Astrocyte (in vitro differentiated cells and primary cell): Measurements from ENCODE around the gene GSK3B. TPM values are rescaled to one million over a fixed set of nuclear protein-coding genes. Genes with fewer than 3 reads are reported as not detected.

Experiments
- DNase-seq: peaks from one replicate; pipeline ENCODE4 v3.0.0-alpha.2; 2010; ENCODE audit warnings: low read depth
- FAIRE-seq: peaks from 2 replicates; lab custom pipeline; 2011; peaks lifted over from hg19 to GRCh38; lab: Jason Lieb, UNC
- H2AFZ ChIP-seq: 2 replicates; pipeline ENCODE4 v1.6.0; 2012; ENCODE audit warnings: low read depth, low read length, inconsistent platforms
- H3K27ac ChIP-seq: 2 replicates; pipeline ENCODE4 v1.5.1; 2011; ENCODE audit warnings: low read depth, low read length, inconsistent platforms
- H3K27me3 ChIP-seq: 2 replicates; pipeline ENCODE4 v1.6.0; 2011; ENCODE audit warnings: low read length, inconsistent platforms; ENCODE audit not compliant: insufficient read depth
- H3K36me3 ChIP-seq: 2 replicates; pipeline ENCODE4 v1.5.1; 2011; ENCODE audit warnings: low read length, inconsistent platforms; ENCODE audit not compliant: insufficient read depth
- H3K4me1 ChIP-seq: 2 replicates; pipeline ENCODE4 v1.5.1; 2011; ENCODE audit warnings: low read length, inconsistent platforms; ENCODE audit not compliant: insufficient read depth
- H3K4me2 ChIP-seq: 2 replicates; pipeline ENCODE4 v1.6.0; 2012; ENCODE audit warnings: low read length, inconsistent platforms
- H3K4me3 ChIP-seq: 2 replicates; pipeline ENCODE4 v1.5.1; 2011; ENCODE audit warnings: low read depth, mild to moderate bottlenecking, low read length, inconsistent platforms; ENCODE audit not compliant: insufficient read depth
- H3K79me2 ChIP-seq: 2 replicates; pipeline ENCODE4 v1.6.0; 2012; ENCODE audit warnings: mild to moderate bottlenecking, low read length, inconsistent platforms; ENCODE audit not compliant: insufficient read depth
- H3K9ac ChIP-seq: 2 replicates; pipeline ENCODE4 v1.6.0; 2012; ENCODE audit warnings: mild to moderate bottlenecking, low read length, inconsistent platforms
- H3K9me3 ChIP-seq: 2 replicates; pipeline ENCODE4 v1.5.1; 2012; ENCODE audit warnings: low read depth, mild to moderate bottlenecking, low read length, inconsistent platforms; ENCODE audit not compliant: insufficient read depth
- H4K20me1 ChIP-seq: 2 replicates; pipeline ENCODE4 v1.6.0; 2012; ENCODE audit warnings: low read length, inconsistent platforms; ENCODE audit not compliant: insufficient read depth
- H3K27ac Mint-ChIP-seq: one replicate; pipeline ENCODE4 v1.8.0; 2021; ENCODE audit warnings: mild to moderate bottlenecking, mixed read lengths; ENCODE audit not compliant: unreplicated experiment
- H3K27me3 Mint-ChIP-seq: one replicate; pipeline ENCODE4 v1.8.0; 2021; ENCODE audit warnings: low read depth, mixed read lengths; ENCODE audit not compliant: unreplicated experiment
- H3K36me3 Mint-ChIP-seq: one replicate; pipeline ENCODE4 v1.8.0; 2021; ENCODE audit warnings: low read depth, mixed read lengths; ENCODE audit not compliant: unreplicated experiment
- H3K4me1 Mint-ChIP-seq: one replicate; pipeline ENCODE4 v1.8.0; 2021; ENCODE audit warnings: low read depth, mixed read lengths; ENCODE audit not compliant: unreplicated experiment
- H3K4me3 Mint-ChIP-seq: one replicate; pipeline ENCODE4 v1.8.0; 2021; ENCODE audit warnings: mild to moderate bottlenecking, moderate library complexity, mixed read lengths; ENCODE audit not compliant: unreplicated experiment
- H3K9me3 Mint-ChIP-seq: one replicate; pipeline ENCODE4 v1.8.0; 2021; ENCODE audit warnings: mild to moderate bottlenecking, mixed read lengths; ENCODE audit not compliant: unreplicated experiment
- EZH2 ChIP-seq: IDR thresholded peaks from 2 replicates; pipeline ENCODE4 v1.6.1; 2012; ENCODE audit warnings: mild to moderate bottlenecking, low read length, inconsistent platforms; ENCODE audit not compliant: insufficient read depth
- total RNA-seq: library from RNA; stranded (reverse); gene quantifications from 2 replicates; pipeline ENCODE4 v1.2.1, GENCODE V29; 2021
- TF ChIP-seq, protein P1 (sequence below): IDR thresholded peaks from 2 replicates; pipeline ENCODE4 v1.5.1; 2011; ENCODE audit warnings: low read depth, mild to moderate bottlenecking, inconsistent platforms, low read length, moderate library complexity; ENCODE audit not compliant: insufficient read depth

GSK3B gene
- total RNA-seq, 1 donor from 2014 or later: 80.6 TPM

- H3K9ac ChIP-seq: no peak overlapping the region
- no peaks in the 10 kb centered on the region for H3K4me1 Mint-ChIP-seq
- H3K27me3 ChIP-seq: no peaks in the 10 kb centered on the region
- no peaks in the 10 kb centered on the region for H4K20me1 ChIP-seq
- no peak overlapping the region for H3K4me2 ChIP-seq
- H3K27ac ChIP-seq: no peak overlapping the region
- H3K27ac Mint-ChIP-seq: no peak overlapping the region
- no peaks in the 10 kb centered on the region for H3K36me3 ChIP-seq
- H3K4me3 ChIP-seq: no peak overlapping the region
- TF ChIP-seq, protein P1, sequence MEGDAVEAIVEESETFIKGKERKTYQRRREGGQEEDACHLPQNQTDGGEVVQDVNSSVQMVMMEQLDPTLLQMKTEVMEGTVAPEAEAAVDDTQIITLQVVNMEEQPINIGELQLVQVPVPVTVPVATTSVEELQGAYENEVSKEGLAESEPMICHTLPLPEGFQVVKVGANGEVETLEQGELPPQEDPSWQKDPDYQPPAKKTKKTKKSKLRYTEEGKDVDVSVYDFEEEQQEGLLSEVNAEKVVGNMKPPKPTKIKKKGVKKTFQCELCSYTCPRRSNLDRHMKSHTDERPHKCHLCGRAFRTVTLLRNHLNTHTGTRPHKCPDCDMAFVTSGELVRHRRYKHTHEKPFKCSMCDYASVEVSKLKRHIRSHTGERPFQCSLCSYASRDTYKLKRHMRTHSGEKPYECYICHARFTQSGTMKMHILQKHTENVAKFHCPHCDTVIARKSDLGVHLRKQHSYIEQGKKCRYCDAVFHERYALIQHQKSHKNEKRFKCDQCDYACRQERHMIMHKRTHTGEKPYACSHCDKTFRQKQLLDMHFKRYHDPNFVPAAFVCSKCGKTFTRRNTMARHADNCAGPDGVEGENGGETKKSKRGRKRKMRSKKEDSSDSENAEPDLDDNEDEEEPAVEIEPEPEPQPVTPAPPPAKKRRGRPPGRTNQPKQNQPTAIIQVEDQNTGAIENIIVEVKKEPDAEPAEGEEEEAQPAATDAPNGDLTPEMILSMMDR: no peak
- no peak for TF ChIP-seq EZH2
- no peaks in the 10 kb centered on the region for H3K9me3 ChIP-seq
- no peaks in the 10 kb centered on the region for H3K36me3 Mint-ChIP-seq
- H2AFZ ChIP-seq: no peak overlapping the region
- no peak for DNase-seq
- H3K79me2 ChIP-seq: no peaks in the 10 kb centered on the region
- H3K27me3 Mint-ChIP-seq: peaks cover 8% of the 10 kb centered on the region
- no peaks in the 10 kb centered on the region for H3K4me1 ChIP-seq
- no peaks in the 10 kb centered on the region for H3K9me3 Mint-ChIP-seq
- FAIRE-seq: no peak
- no peak overlapping the region for H3K4me3 Mint-ChIP-seq
These were observed 311.8 kb downstream of the GSK3B start for GRCh38 chr3:119782460-119782859.

DNA sequence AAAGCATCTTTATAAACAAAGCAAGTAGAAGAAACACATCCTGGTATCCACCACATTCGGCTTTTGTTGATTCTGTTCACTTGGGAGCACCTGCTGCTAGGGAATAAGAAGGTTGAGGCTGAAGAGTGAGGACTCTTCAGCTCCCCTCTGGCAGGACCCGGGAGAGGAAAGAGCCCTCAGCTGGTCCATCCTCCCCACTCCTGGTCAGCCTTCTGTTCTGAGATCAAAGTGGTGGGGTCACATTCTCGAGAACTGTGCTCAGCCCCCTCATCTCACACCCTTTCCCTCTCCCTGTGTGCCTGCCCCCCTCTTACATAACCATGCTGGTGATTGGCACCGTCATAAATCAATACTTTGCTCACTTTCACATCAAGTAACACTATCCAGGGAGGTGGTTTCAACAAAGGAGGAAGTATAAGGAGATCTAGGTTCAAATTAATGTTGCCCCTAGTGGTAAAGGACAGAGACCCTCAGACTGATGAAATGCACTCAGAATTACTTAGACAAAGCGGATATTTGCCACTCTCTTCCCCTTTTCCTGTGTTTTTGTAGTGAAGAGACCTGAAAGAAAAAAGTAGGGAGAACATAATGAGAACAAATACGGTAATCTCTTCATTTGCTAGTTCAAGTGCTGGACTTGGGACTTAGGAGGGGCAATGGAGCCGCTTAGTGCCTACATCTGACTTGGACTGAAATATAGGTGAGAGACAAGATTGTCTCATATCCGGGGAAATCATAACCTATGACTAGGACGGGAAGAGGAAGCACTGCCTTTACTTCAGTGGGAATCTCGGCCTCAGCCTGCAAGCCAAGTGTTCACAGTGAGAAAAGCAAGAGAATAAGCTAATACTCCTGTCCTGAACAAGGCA lies 312.7 kb downstream of the GSK3B start, which contains the start of gene NR1I2:
Gene NR1I2, plus strand, starts transcription at position 772 of the 869 bp plus-strand sequence.
- H3K4me3 ChIP-seq: no peak within 1 kb of the TSS
- H3K4me1 Mint-ChIP-seq: no peaks in the 10 kb centered on the region
- H3K4me1 ChIP-seq: no peaks in the 10 kb centered on the region
- no peak within 1 kb of the TSS for H3K27ac ChIP-seq
- H3K4me3 Mint-ChIP-seq: no peak within 1 kb of the TSS
- no peaks in the 10 kb centered on the region for H3K79me2 ChIP-seq
- TF ChIP-seq EZH2: no peak
- TF ChIP-seq, protein P1: no peak
- no peaks in the 10 kb centered on the region for H3K27me3 ChIP-seq
- H3K27ac Mint-ChIP-seq: no peak within 1 kb of the TSS
- no peak within 1 kb of the TSS for H2AFZ ChIP-seq
- H3K27me3 Mint-ChIP-seq: peaks cover 8% of the 10 kb centered on the region
- DNase-seq (no peak), FAIRE-seq (no peak)
- no peaks in the 10 kb centered on the region for H3K36me3 ChIP-seq
- no peaks in the 10 kb centered on the region for H3K9me3 ChIP-seq
- no peaks in the 10 kb centered on the region for H4K20me1 ChIP-seq
- no peaks in the 10 kb centered on the region for H3K36me3 Mint-ChIP-seq
- no peak within 1 kb of the TSS for H3K4me2 ChIP-seq
- H3K9me3 Mint-ChIP-seq: no peaks in the 10 kb centered on the region
- no peak within 1 kb of the TSS for H3K9ac ChIP-seq
